ENCODE data around the gene JAKMIP1.
"Not testable (repeated sequence)": the region's sequence is repeated elsewhere in the genome, so short reads cannot be mapped to it uniquely, and the experiment has no call there.

The JAKMIP1 gene

GRCh38 chr4:6141021-6141420 is 59.3 kb downstream of the JAKMIP1 start:
- DNase-seq = not testable (repeated sequence)

GRCh38 chr4:6137747-6138135 is 62.6 kb downstream of the JAKMIP1 start:
- no peak for DNase-seq

- no peak for DNase-seq
These were observed 63.2 kb downstream of the JAKMIP1 start for GRCh38 chr4:6137027-6137746.

- no peak for DNase-seq
These were observed 65.6 kb downstream of the JAKMIP1 start for GRCh38 chr4:6134612-6135220.

- DNase-seq = no peak
These were observed 67.6 kb downstream of the JAKMIP1 start for GRCh38 chr4:6132716-6133115.

GRCh38 chr4:6128221-6128850 is 72.0 kb downstream of the JAKMIP1 start:
- no peak for DNase-seq

- DNase-seq = no peak
These were observed 73.2 kb downstream of the JAKMIP1 start for GRCh38 chr4:6126971-6127745.

GRCh38 chr4:6125103-6125651 is 75.2 kb downstream of the JAKMIP1 start:
- DNase-seq = no peak

- no peak for DNase-seq
These were observed 75.8 kb downstream of the JAKMIP1 start for GRCh38 chr4:6124386-6125102.

GRCh38 chr4:6123976-6124375 is 76.4 kb downstream of the JAKMIP1 start:
- no peak for DNase-seq

GRCh38 chr4:6123541-6123940 is 76.8 kb downstream of the JAKMIP1 start:
- DNase-seq = no peak

GRCh38 chr4:6123116-6123515 is 77.2 kb downstream of the JAKMIP1 start:
- DNase-seq = no peak

- DNase-seq = no peak
These were observed 77.9 kb downstream of the JAKMIP1 start for GRCh38 chr4:6122496-6122895.

GRCh38 chr4:6121941-6122340 is 78.4 kb downstream of the JAKMIP1 start:
- no peak for DNase-seq

- no peak for DNase-seq
These were observed 79.0 kb downstream of the JAKMIP1 start for GRCh38 chr4:6121276-6121850.

GRCh38 chr4:6120361-6120760 is 80.0 kb downstream of the JAKMIP1 start:
- no peak for DNase-seq

GRCh38 chr4:6119507-6120020 is 80.8 kb downstream of the JAKMIP1 start:
- no peak for DNase-seq

GRCh38 chr4:6118201-6118600 is 82.1 kb downstream of the JAKMIP1 start:
- DNase-seq = no peak

- DNase-seq = no peak
These were observed 83.6 kb downstream of the JAKMIP1 start for GRCh38 chr4:6116696-6117285.

GRCh38 chr4:6115746-6116586 is 84.4 kb downstream of the JAKMIP1 start:
- DNase-seq = no peak

GRCh38 chr4:6115342-6115741 is 85.0 kb downstream of the JAKMIP1 start:
- DNase-seq = no peak
